Neural cell (in vitro differentiated cells): ENCODE data around the gene AATK. TPM values are rescaled to one million over a fixed set of nuclear protein-coding genes. Genes with fewer than 3 reads are reported as not detected.

Experiments
- H2AFZ ChIP-seq: fragments of 200-600, 300-800 bp; sonication (generic), shearing (Covaris generic); 2 replicates; pipeline ENCODE4 v1.6.0; 2014; ENCODE audit warnings: low read depth, mild to moderate bottlenecking, antibody characterized with exemption, low read length, moderate library complexity
- H3F3A ChIP-seq: fragments of 200-600 bp; shearing (Covaris generic); 2 replicates; pipeline ENCODE4 v1.6.1; 2016; ENCODE audit warnings: mild to moderate bottlenecking, moderate library complexity, mixed read lengths, antibody characterized with exemption, low read length; ENCODE audit not compliant: insufficient read depth, poor library complexity, severe bottlenecking
- H3K27ac ChIP-seq: fragments of 200-600, 300-800 bp; sonication (generic), shearing (Covaris generic); 2 replicates; pipeline ENCODE4 v1.5.1; 2014; ENCODE audit warnings: mild to moderate bottlenecking, low read length, moderate library complexity
- H3K27me3 ChIP-seq: fragments of 300-800, 200-600 bp; sonication (generic), shearing (Covaris generic); 2 replicates; pipeline ENCODE4 v1.6.0; 2014; ENCODE audit warnings: mild to moderate bottlenecking, low read depth, low read length, moderate library complexity; ENCODE audit not compliant: insufficient read depth
- H3K36me3 ChIP-seq: fragments of 300-800, 200-600 bp; sonication (generic), shearing (Covaris generic); 2 replicates; pipeline ENCODE4 v1.5.1; 2014; ENCODE audit warnings: mild to moderate bottlenecking, antibody characterized with exemption, low read length, moderate library complexity; ENCODE audit not compliant: insufficient read depth
- H3K4me2 ChIP-seq: fragments of 300-800, 200-600 bp; sonication (generic), shearing (Covaris generic); 2 replicates; pipeline ENCODE4 v1.6.0; 2014; ENCODE audit warnings: mild to moderate bottlenecking, low read length
- H3K4me3 ChIP-seq: fragments of 300-800, 200-600 bp; sonication (generic), shearing (Covaris generic); 2 replicates; pipeline ENCODE4 v1.5.1; 2014; ENCODE audit warnings: mild to moderate bottlenecking, low read length, moderate library complexity
- H3K79me2 ChIP-seq: fragments of 200-600 bp; shearing (Covaris generic); replicated peaks from 2 replicates; pipeline ENCODE4 v1.6.0; 2014; ENCODE audit warnings: mild to moderate bottlenecking, low read length, moderate library complexity; ENCODE audit not compliant: insufficient read depth
- H3K9ac ChIP-seq: fragments of 300-800, 200-600 bp; sonication (generic), shearing (Covaris generic); 2 replicates; pipeline ENCODE4 v1.6.1; 2016; ENCODE audit warnings: mild to moderate bottlenecking, low read length, mixed read lengths
- H3K9me2 ChIP-seq: fragments of 200-600 bp; shearing (Covaris generic); 2 replicates; pipeline ENCODE4 v1.6.1; 2016; ENCODE audit warnings: mild to moderate bottlenecking, low read length, mixed read lengths; ENCODE audit not compliant: insufficient read depth
- H3K9me3 ChIP-seq: fragments of 200-600, 300-800 bp; sonication (generic), shearing (Covaris generic); 2 replicates; pipeline ENCODE4 v1.6.1; 2016; ENCODE audit warnings: mild to moderate bottlenecking, mixed run types, low read length, moderate library complexity, mixed read lengths
- H4K20me1 ChIP-seq: fragments of 200-600 bp; shearing (Covaris generic); 2 replicates; pipeline ENCODE4 v1.6.1; 2016; ENCODE audit warnings: mild to moderate bottlenecking, mixed run types; ENCODE audit not compliant: insufficient read depth
- CTCF ChIP-seq: fragments of 450-650 bp; IDR thresholded peaks from 2 replicates; pipeline ENCODE4 v1.5.1; 2014; ENCODE audit warnings: antibody characterized with exemption, mild to moderate bottlenecking, moderate library complexity; ENCODE audit not compliant: poor library complexity, severe bottlenecking
- EP300 ChIP-seq: fragments of 450-650 bp; conservative IDR thresholded peaks from 2 replicates; pipeline ENCODE4 v1.6.1; 2014; ENCODE audit warnings: antibody characterized with exemption, mild to moderate bottlenecking, moderate library complexity; ENCODE audit not compliant: poor library complexity, severe bottlenecking
- EZH2 ChIP-seq: fragments of 200-600, 300-800 bp; shearing (Covaris generic), sonication (generic); IDR thresholded peaks from 2 replicates; pipeline ENCODE4 v1.6.1; 2014; ENCODE audit warnings: antibody characterized with exemption, low read length, borderline replicate concordance, mild to moderate bottlenecking; ENCODE audit not compliant: insufficient read depth, poor library complexity, severe bottlenecking
- MXI1 ChIP-seq: fragments of 450-650 bp; conservative IDR thresholded peaks from 2 replicates; pipeline ENCODE4 v1.6.1; 2014; ENCODE audit warnings: antibody characterized with exemption, mild to moderate bottlenecking; ENCODE audit not compliant: poor library complexity, severe bottlenecking
- POLR2AphosphoS5 ChIP-seq: IDR thresholded peaks from 2 replicates; pipeline ENCODE4 v1.6.1; 2012
- RAD21 ChIP-seq: fragments of 450-650 bp; conservative IDR thresholded peaks from 2 replicates; pipeline ENCODE4 v1.6.1; 2014; ENCODE audit warnings: antibody characterized with exemption, mild to moderate bottlenecking, moderate library complexity
- REST ChIP-seq: IDR thresholded peaks from 2 replicates; pipeline ENCODE4 v1.6.1; 2012; ENCODE audit warnings: borderline replicate concordance
- SMC3 ChIP-seq: fragments of 450-650 bp; conservative IDR thresholded peaks from 2 replicates; pipeline ENCODE4 v1.6.1; 2014; ENCODE audit warnings: antibody characterized with exemption, mild to moderate bottlenecking, moderate library complexity; ENCODE audit not compliant: poor library complexity
- TAF1 ChIP-seq: IDR thresholded peaks from 2 replicates; pipeline ENCODE4 v1.6.1; 2012; ENCODE audit warnings: low read depth
- polyA plus RNA-seq: library from polyadenylated mRNA; depleted of rRNA; stranded (reverse); fragments of >200 nt; gene quantifications from 2 replicates; pipeline ENCODE4 v1.2.3, GENCODE V29; 2014

Gene AATK
- polyA plus RNA-seq, 1 donor from 2014 or later, result 11.1 TPM

GRCh38 chr17:81125573-81126081 is 40.4 kb downstream of the AATK start:
- Histone ChIP-seq H3K9me2 (no peaks in the 10 kb centered on the region), H3K79me2 (no peaks in the 10 kb centered on the region), H3K27ac (no peak overlapping the region), H3K9ac (no peak overlapping the region), H3K27me3 (no peaks in the 10 kb centered on the region), H3F3A (no peaks in the 10 kb centered on the region), H3K4me2 (no peak overlapping the region), H4K20me1 (no peaks in the 10 kb centered on the region), H3K9me3 (no peaks in the 10 kb centered on the region), H3K4me3 (no peak overlapping the region), H3K36me3 (no peaks in the 10 kb centered on the region), H2AFZ (no peak overlapping the region)
- TF ChIP-seq SMC3 (no peak), EP300 (no peak)

GRCh38 chr17:81124377-81124776 is 41.6 kb downstream of the AATK start:
- no peak overlapping the region for H3K27ac ChIP-seq
- no peak overlapping the region for H3K4me3 ChIP-seq

More at GRCh38 chr17:81124377-81124776, 41.6 kb downstream of the AATK start:
- no peaks in the 10 kb centered on the region for H3K9me3 ChIP-seq
- no peak overlapping the region for H2AFZ ChIP-seq
- no peaks in the 10 kb centered on the region for H3F3A ChIP-seq
- no peaks in the 10 kb centered on the region for H3K9me2 ChIP-seq
- H3K36me3 ChIP-seq, result no peaks in the 10 kb centered on the region
- no peak for TF ChIP-seq EZH2
- TF ChIP-seq MXI1, result no peak
- no peak for TF ChIP-seq POLR2AphosphoS5
- no peak for TF ChIP-seq REST
- TF ChIP-seq RAD21, result no peak
- TF ChIP-seq EP300, result no peak
- TF ChIP-seq CTCF, result no peak
- TF ChIP-seq TAF1, result no peak
- no peak for TF ChIP-seq SMC3
- H3K27me3 ChIP-seq, result no peaks in the 10 kb centered on the region
- H4K20me1 ChIP-seq, result no peaks in the 10 kb centered on the region
- no peaks in the 10 kb centered on the region for H3K79me2 ChIP-seq
- no peak overlapping the region for H3K9ac ChIP-seq
- no peak overlapping the region for H3K4me2 ChIP-seq
